DOHH2 (cell line): Measurements from ENCODE around the gene DPP10.

Experiments
- H3F3A ChIP-seq: fragments of 200-600 bp; sonication (generic), shearing (Covaris generic); 2 replicates; pipeline ENCODE4 v1.6.0; 2016; ENCODE audit warnings: antibody characterized with exemption, mild to moderate bottlenecking; ENCODE audit not compliant: control insufficient read depth, insufficient read depth
- H3K27ac ChIP-seq: fragments of 200-600 bp; sonication (generic); 2 replicates; pipeline ENCODE4 v1.5.1; 2014; ENCODE audit warnings: low read depth, mild to moderate bottlenecking, low read length, moderate library complexity
- H3K27me3 ChIP-seq: fragments of 200-600 bp; sonication (generic); 2 replicates; pipeline ENCODE4 v1.6.1; 2014; ENCODE audit warnings: mild to moderate bottlenecking, low read length, mixed read lengths; ENCODE audit not compliant: control insufficient read depth
- H3K36me3 ChIP-seq: fragments of 200-600 bp; sonication (generic); 2 replicates; pipeline ENCODE4 v1.6.1; 2014; ENCODE audit warnings: mild to moderate bottlenecking, low read length, moderate library complexity, mixed read lengths; ENCODE audit not compliant: control insufficient read depth
- H3K4me1 ChIP-seq: fragments of 200-600 bp; sonication (generic); 2 replicates; pipeline ENCODE4 v1.6.1; 2014; ENCODE audit warnings: mild to moderate bottlenecking, low read length, mixed read lengths; ENCODE audit not compliant: control insufficient read depth
- H3K4me2 ChIP-seq: fragments of 200-600 bp; sonication (generic); 2 replicates; pipeline ENCODE4 v1.6.0; 2014; ENCODE audit warnings: mild to moderate bottlenecking, low read length, moderate library complexity
- H3K4me3 ChIP-seq: fragments of 200-600 bp; sonication (generic); 2 replicates; pipeline ENCODE4 v1.5.1; 2014; ENCODE audit warnings: mild to moderate bottlenecking, low read length, mixed read lengths
- H3K79me2 ChIP-seq: fragments of 200-600 bp; sonication (generic); 2 replicates; pipeline ENCODE4 v1.6.1; 2014; ENCODE audit warnings: mild to moderate bottlenecking, low read length, mixed read lengths; ENCODE audit not compliant: control insufficient read depth
- H3K9me2 ChIP-seq: fragments of 200-600 bp; sonication (generic); replicated peaks from 2 replicates; pipeline ENCODE4 v1.6.1; 2014; ENCODE audit warnings: mild to moderate bottlenecking, low read length, mixed read lengths; ENCODE audit not compliant: control insufficient read depth
- H3K9me3 ChIP-seq: fragments of 200-600 bp; sonication (generic); 2 replicates; pipeline ENCODE4 v1.6.1; 2014; ENCODE audit warnings: antibody characterized with exemption, low read length, mixed read lengths; ENCODE audit not compliant: control insufficient read depth, insufficient read depth
- H4K20me1 ChIP-seq: fragments of 200-600 bp; sonication (generic); 2 replicates; pipeline ENCODE4 v1.6.0; 2014; ENCODE audit warnings: low read depth, mild to moderate bottlenecking, antibody characterized with exemption, low read length, moderate library complexity; ENCODE audit not compliant: control insufficient read depth, insufficient read depth
- EZH2phosphoT487 ChIP-seq: fragments of 200-600 bp; sonication (generic); IDR thresholded peaks from 2 replicates; pipeline ENCODE4 v1.6.1; 2017; ENCODE audit warnings: borderline replicate concordance, mild to moderate bottlenecking, antibody characterized with exemption, low read length, moderate library complexity, mixed read lengths
- TF ChIP-seq, protein P1 (sequence below): fragments of 200-600 bp; sonication (generic); IDR thresholded peaks from one replicate; pipeline ENCODE4 v1.5.1; 2014; ENCODE audit warnings: antibody characterized with exemption, mild to moderate bottlenecking, low read depth, low read length; ENCODE audit not compliant: poor library complexity, severe bottlenecking

The DPP10 gene

GRCh38 chr2:114786901-114787300 is 344.5 kb downstream of the DPP10 start:
- no peaks in the 10 kb centered on the region for H3K36me3 ChIP-seq
- H3K4me1 ChIP-seq, result no peaks in the 10 kb centered on the region
- no peaks in the 10 kb centered on the region for H3K27me3 ChIP-seq
- no peaks in the 10 kb centered on the region for H3K9me2 ChIP-seq
- no peaks in the 10 kb centered on the region for H3F3A ChIP-seq
- H3K27ac ChIP-seq, result no peak overlapping the region
- no peaks in the 10 kb centered on the region for H3K9me3 ChIP-seq
- H3K4me2 ChIP-seq, result no peak overlapping the region
- no peaks in the 10 kb centered on the region for H3K79me2 ChIP-seq
- no peaks in the 10 kb centered on the region for H4K20me1 ChIP-seq
- no peak overlapping the region for H3K4me3 ChIP-seq
- TF ChIP-seq, protein P1, sequence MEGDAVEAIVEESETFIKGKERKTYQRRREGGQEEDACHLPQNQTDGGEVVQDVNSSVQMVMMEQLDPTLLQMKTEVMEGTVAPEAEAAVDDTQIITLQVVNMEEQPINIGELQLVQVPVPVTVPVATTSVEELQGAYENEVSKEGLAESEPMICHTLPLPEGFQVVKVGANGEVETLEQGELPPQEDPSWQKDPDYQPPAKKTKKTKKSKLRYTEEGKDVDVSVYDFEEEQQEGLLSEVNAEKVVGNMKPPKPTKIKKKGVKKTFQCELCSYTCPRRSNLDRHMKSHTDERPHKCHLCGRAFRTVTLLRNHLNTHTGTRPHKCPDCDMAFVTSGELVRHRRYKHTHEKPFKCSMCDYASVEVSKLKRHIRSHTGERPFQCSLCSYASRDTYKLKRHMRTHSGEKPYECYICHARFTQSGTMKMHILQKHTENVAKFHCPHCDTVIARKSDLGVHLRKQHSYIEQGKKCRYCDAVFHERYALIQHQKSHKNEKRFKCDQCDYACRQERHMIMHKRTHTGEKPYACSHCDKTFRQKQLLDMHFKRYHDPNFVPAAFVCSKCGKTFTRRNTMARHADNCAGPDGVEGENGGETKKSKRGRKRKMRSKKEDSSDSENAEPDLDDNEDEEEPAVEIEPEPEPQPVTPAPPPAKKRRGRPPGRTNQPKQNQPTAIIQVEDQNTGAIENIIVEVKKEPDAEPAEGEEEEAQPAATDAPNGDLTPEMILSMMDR, result no peak
- TF ChIP-seq EZH2phosphoT487, result no peak

- Histone ChIP-seq H3K9me3 (no peaks in the 10 kb centered on the region), H3K27ac (no peak overlapping the region), H3K27me3 (no peaks in the 10 kb centered on the region), H3K4me3 (no peak overlapping the region), H3F3A (no peaks in the 10 kb centered on the region), H3K79me2 (no peaks in the 10 kb centered on the region), H3K9me2 (no peaks in the 10 kb centered on the region), H3K4me2 (no peak overlapping the region), H3K4me1 (no peaks in the 10 kb centered on the region), H3K36me3 (no peaks in the 10 kb centered on the region), H4K20me1 (no peaks in the 10 kb centered on the region)
- TF ChIP-seq, protein P1, result no peak
- TF ChIP-seq EZH2phosphoT487, result no peak
Measured at GRCh38 chr2:114787486-114787885, 345.0 kb downstream of the DPP10 start.

DNA sequence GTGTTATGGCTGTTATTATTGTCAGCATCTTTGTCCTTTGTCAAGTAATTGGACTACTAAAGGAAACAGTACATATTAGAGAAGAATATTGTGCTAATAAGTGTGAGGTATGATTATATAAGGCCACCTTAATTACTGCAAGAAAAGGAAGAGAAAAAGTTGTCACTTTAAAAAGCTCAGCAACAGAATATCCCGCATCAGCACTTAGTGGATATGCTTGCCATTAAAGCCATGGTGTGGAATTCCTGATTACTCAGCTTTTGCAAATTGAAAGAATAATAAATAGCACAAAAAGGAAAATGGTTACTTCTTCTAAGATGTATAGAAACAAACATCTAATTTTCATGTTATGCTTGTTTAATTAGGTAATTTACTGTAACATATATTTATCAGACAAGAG is 347.5 kb downstream of the DPP10 start:
- no peak for TF ChIP-seq EZH2phosphoT487
- TF ChIP-seq, protein P1, result no peak
- H3K79me2 ChIP-seq, result no peaks in the 10 kb centered on the region
- no peaks in the 10 kb centered on the region for H3K9me2 ChIP-seq
- no peak overlapping the region for H3K4me3 ChIP-seq
- no peak overlapping the region for H3K4me2 ChIP-seq
- no peaks in the 10 kb centered on the region for H4K20me1 ChIP-seq
- H3K36me3 ChIP-seq, result no peaks in the 10 kb centered on the region
- H3K9me3 ChIP-seq, result no peaks in the 10 kb centered on the region
- no peaks in the 10 kb centered on the region for H3F3A ChIP-seq
- no peak overlapping the region for H3K27ac ChIP-seq
- no peaks in the 10 kb centered on the region for H3K27me3 ChIP-seq
- H3K4me1 ChIP-seq, result no peaks in the 10 kb centered on the region

DNA sequence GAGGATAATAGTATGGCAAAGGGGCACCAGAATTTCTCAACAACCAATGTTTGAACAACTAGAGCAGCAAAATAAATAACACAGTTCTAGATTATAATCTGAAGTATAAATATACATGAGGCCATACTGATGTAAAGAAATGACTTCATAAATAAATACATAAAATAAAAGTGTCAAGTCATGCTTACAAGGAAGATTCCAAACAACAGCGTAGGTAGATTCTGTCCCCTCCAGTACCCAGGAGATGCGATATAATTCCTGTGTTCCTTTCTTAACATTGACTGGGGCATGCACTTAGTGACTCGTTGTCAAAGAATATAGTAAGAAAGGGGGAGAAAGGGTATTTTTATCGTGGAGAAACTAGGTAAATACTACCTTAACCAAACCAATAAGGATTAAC is 355.1 kb downstream of the DPP10 start:
- Histone ChIP-seq H3F3A (no peaks in the 10 kb centered on the region), H4K20me1 (no peaks in the 10 kb centered on the region), H3K9me2 (no peaks in the 10 kb centered on the region), H3K4me3 (no peak overlapping the region), H3K4me1 (no peaks in the 10 kb centered on the region), H3K9me3 (no peaks in the 10 kb centered on the region), H3K27me3 (no peaks in the 10 kb centered on the region), H3K79me2 (no peaks in the 10 kb centered on the region), H3K4me2 (no peak overlapping the region), H3K36me3 (no peaks in the 10 kb centered on the region), H3K27ac (no peak overlapping the region)
- TF ChIP-seq, protein P1, result no peak
